ENCODE results near the gene CXCR2. TPM values are rescaled to one million over a fixed set of nuclear protein-coding genes. Genes with fewer than 3 reads are reported as not detected.
A peak's percentile ranks its signal among the peaks of the same experiment; 100 is the strongest.

Gene CXCR2
- polyA plus RNA-seq, 1 donor = 0.12 TPM

GRCh38 chr2:218130377-218130776, 4.5 kb downstream of the CXCR2 start:
- WGBS (ENCODE audit: insufficient coverage, low lambda C conversion rate) = no CpG with 5 or more reads among the region's 2 CpGs
- H3K4me3 ChIP-seq (ENCODE audit: low read length) = no peak overlapping the region
- H3K4me1 ChIP-seq (ENCODE audit: control insufficient read depth, insufficient read depth, low read length) = no peaks in the 10 kb centered on the region
- no peak overlapping the region for H3K27ac ChIP-seq (ENCODE audit: low read length)
- peaks cover 13% of the 10 kb centered on the region for H3K27me3 ChIP-seq (ENCODE audit: control insufficient read depth, insufficient read depth, low read length)
- H3K9me3 ChIP-seq (ENCODE audit: control insufficient read depth, low read depth, low read length) = no peaks in the 10 kb centered on the region
- no peaks in the 10 kb centered on the region for H3K36me3 ChIP-seq (ENCODE audit: control insufficient read depth, insufficient read depth, low read length)
- DNase-seq = no peak

DNA sequence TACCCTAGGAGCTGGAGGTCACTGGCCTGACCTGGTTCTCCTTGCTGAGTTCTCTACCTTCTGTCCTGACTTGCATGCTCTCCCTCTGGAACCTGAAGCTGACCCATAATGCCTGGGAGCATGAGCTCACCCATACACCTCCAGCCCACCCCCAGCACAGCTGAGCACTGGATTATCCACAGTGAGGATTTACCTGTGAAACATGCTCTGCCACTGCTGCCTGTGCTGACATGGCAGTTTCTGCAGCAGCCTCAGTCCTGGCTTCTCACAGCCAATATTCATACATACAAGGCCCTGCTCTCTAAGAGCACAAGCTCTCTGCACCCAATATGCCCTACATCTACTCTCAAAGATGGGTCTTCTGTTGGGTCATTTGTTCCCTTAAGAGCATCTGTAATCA, 5.0 kb downstream of the CXCR2 start:
- H3K36me3 ChIP-seq (ENCODE audit: control insufficient read depth, insufficient read depth, low read length) = no peaks in the 10 kb centered on the region
- H3K27me3 ChIP-seq (ENCODE audit: control insufficient read depth, insufficient read depth, low read length) = peaks cover 13% of the 10 kb centered on the region
- no peak overlapping the region for H3K4me3 ChIP-seq (ENCODE audit: low read length)

DNA sequence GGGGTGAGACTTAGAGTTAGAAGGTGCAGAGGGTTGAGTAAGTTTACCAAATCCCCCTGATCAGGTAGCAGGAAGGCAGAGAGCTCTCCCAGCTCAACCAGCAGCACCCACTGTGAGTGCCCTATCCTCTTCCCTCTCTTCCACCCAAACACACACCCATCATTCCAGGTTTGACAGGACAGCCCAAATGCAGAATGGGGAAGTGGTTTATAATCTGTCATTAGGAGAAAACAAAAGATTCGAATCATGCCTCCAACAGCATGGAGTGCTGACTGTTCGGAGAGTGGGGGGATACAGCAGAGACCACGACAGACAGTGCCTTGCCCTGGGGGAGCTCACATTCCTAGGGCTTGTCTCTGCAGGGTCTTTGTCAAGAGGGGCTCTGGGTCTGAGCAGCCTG, 11.7 kb downstream of the CXCR2 start:
- H3K36me3 ChIP-seq (ENCODE audit: control insufficient read depth, insufficient read depth, low read length) = no peaks in the 10 kb centered on the region
- 93% methylated on average over 2 of the region's 3 CpGs for WGBS (ENCODE audit: insufficient coverage, low lambda C conversion rate)
- H3K4me3 ChIP-seq (ENCODE audit: low read length) = no peak overlapping the region
- H3K9me3 ChIP-seq (ENCODE audit: control insufficient read depth, low read depth, low read length) = no peaks in the 10 kb centered on the region
- no peaks in the 10 kb centered on the region for H3K4me1 ChIP-seq (ENCODE audit: control insufficient read depth, insufficient read depth, low read length)
- no peak overlapping the region for H3K27ac ChIP-seq (ENCODE audit: low read length)
- DNase-seq = no peak
- H3K27me3 ChIP-seq (ENCODE audit: control insufficient read depth, insufficient read depth, low read length) = peaks cover 11% of the 10 kb centered on the region

More for the DNA sequence above, 5.0 kb downstream of the CXCR2 start:
- H3K9me3 ChIP-seq (ENCODE audit: control insufficient read depth, low read depth, low read length) = no peaks in the 10 kb centered on the region
- DNase-seq = no peak
- H3K4me1 ChIP-seq (ENCODE audit: control insufficient read depth, insufficient read depth, low read length) = no peaks in the 10 kb centered on the region
- no peak overlapping the region for H3K27ac ChIP-seq (ENCODE audit: low read length)

DNA sequence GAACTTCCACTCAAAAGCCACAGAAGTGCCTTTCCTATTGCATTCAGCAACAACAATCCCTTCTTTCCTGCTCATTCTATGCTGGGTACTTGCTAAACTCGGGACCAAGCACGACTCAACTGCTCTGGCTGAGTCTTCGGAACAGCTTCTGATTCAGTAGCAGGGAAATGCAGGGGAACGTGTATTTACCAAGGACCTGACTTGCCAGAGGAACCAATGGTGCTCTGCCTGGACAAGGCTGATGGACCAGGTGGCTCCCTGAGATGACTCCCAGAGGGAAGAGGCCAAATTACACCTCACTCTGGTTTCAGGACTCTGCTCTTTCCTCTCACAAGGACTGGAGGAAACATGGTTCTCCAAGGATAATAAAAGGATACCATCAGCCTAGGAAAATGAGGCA, 12.2 kb downstream of the CXCR2 start:
- no peaks in the 10 kb centered on the region for H3K9me3 ChIP-seq (ENCODE audit: control insufficient read depth, low read depth, low read length)
- no peaks in the 10 kb centered on the region for H3K4me1 ChIP-seq (ENCODE audit: control insufficient read depth, insufficient read depth, low read length)
- WGBS (ENCODE audit: insufficient coverage, low lambda C conversion rate) = 68% methylated on average over 3 of the region's 4 CpGs
- H3K27ac ChIP-seq (ENCODE audit: low read length) = no peak overlapping the region
- peaks cover 14% of the 10 kb centered on the region for H3K27me3 ChIP-seq (ENCODE audit: control insufficient read depth, insufficient read depth, low read length)
- no peaks in the 10 kb centered on the region for H3K36me3 ChIP-seq (ENCODE audit: control insufficient read depth, insufficient read depth, low read length)
- H3K4me3 ChIP-seq (ENCODE audit: low read length) = no peak overlapping the region
- DNase-seq = no peak

GRCh38 chr2:218145124-218145523, 19.3 kb downstream of the CXCR2 start:
- Histone ChIP-seq H3K36me3 (ENCODE audit: control insufficient read depth, insufficient read depth, low read length) (no peaks in the 10 kb centered on the region), H3K27me3 (ENCODE audit: control insufficient read depth, insufficient read depth, low read length) (peaks cover 16% of the 10 kb centered on the region), H3K27ac (ENCODE audit: low read length) (no peak overlapping the region), H3K4me1 (ENCODE audit: control insufficient read depth, insufficient read depth, low read length) (no peaks in the 10 kb centered on the region), H3K9me3 (ENCODE audit: control insufficient read depth, low read depth, low read length) (no peaks in the 10 kb centered on the region), H3K4me3 (ENCODE audit: low read length) (no peak overlapping the region)
- no CpG with 5 or more reads among the region's 3 CpGs for WGBS (ENCODE audit: insufficient coverage, low lambda C conversion rate)
- DNase-seq = peak in 1 of 2 donors; percentile 10

GRCh38 chr2:218146056-218146455, 20.2 kb downstream of the CXCR2 start:
- Histone ChIP-seq H3K4me1 (ENCODE audit: control insufficient read depth, insufficient read depth, low read length) (no peaks in the 10 kb centered on the region), H3K9me3 (ENCODE audit: control insufficient read depth, low read depth, low read length) (no peaks in the 10 kb centered on the region), H3K36me3 (ENCODE audit: control insufficient read depth, insufficient read depth, low read length) (no peaks in the 10 kb centered on the region), H3K27ac (ENCODE audit: low read length) (no peak overlapping the region), H3K4me3 (ENCODE audit: low read length) (no peak overlapping the region), H3K27me3 (ENCODE audit: control insufficient read depth, insufficient read depth, low read length) (peaks cover 19% of the 10 kb centered on the region)
- no peak for DNase-seq

- H3K27ac ChIP-seq (ENCODE audit: low read length) = no peak overlapping the region
- 60% methylated on average over 1 of the region's 5 CpGs for WGBS (ENCODE audit: insufficient coverage, low lambda C conversion rate)
- H3K9me3 ChIP-seq (ENCODE audit: control insufficient read depth, low read depth, low read length) = no peaks in the 10 kb centered on the region
- H3K36me3 ChIP-seq (ENCODE audit: control insufficient read depth, insufficient read depth, low read length) = no peaks in the 10 kb centered on the region
- H3K27me3 ChIP-seq (ENCODE audit: control insufficient read depth, insufficient read depth, low read length) = peaks cover 22% of the 10 kb centered on the region
- H3K4me3 ChIP-seq (ENCODE audit: low read length) = no peak overlapping the region
- DNase-seq = no peak
- H3K4me1 ChIP-seq (ENCODE audit: control insufficient read depth, insufficient read depth, low read length) = no peaks in the 10 kb centered on the region
These were observed 23.3 kb downstream of the CXCR2 start for GRCh38 chr2:218149098-218149497.

GRCh38 chr2:218149848-218150440, 24.1 kb downstream of the CXCR2 start:
- H3K4me1 ChIP-seq (ENCODE audit: control insufficient read depth, insufficient read depth, low read length) = no peaks in the 10 kb centered on the region
- WGBS (ENCODE audit: insufficient coverage, low lambda C conversion rate) = 60% methylated on average over 1 of the region's 5 CpGs
- H3K27ac ChIP-seq (ENCODE audit: low read length) = no peak overlapping the region
- no peaks in the 10 kb centered on the region for H3K9me3 ChIP-seq (ENCODE audit: control insufficient read depth, low read depth, low read length)
- H3K27me3 ChIP-seq (ENCODE audit: control insufficient read depth, insufficient read depth, low read length) = peaks cover 22% of the 10 kb centered on the region
- no peak for DNase-seq
- no peak overlapping the region for H3K4me3 ChIP-seq (ENCODE audit: low read length)
- no peaks in the 10 kb centered on the region for H3K36me3 ChIP-seq (ENCODE audit: control insufficient read depth, insufficient read depth, low read length)

GRCh38 chr2:218152172-218152571, 26.3 kb downstream of the CXCR2 start:
- 100% methylated on average over 1 of the region's 8 CpGs for WGBS (ENCODE audit: insufficient coverage, low lambda C conversion rate)
- no peak for DNase-seq
- Histone ChIP-seq H3K36me3 (ENCODE audit: control insufficient read depth, insufficient read depth, low read length) (no peaks in the 10 kb centered on the region), H3K4me1 (ENCODE audit: control insufficient read depth, insufficient read depth, low read length) (no peaks in the 10 kb centered on the region), H3K27ac (ENCODE audit: low read length) (no peak overlapping the region), H3K27me3 (ENCODE audit: control insufficient read depth, insufficient read depth, low read length) (peaks cover 26% of the 10 kb centered on the region), H3K9me3 (ENCODE audit: control insufficient read depth, low read depth, low read length) (no peaks in the 10 kb centered on the region), H3K4me3 (ENCODE audit: low read length) (no peak overlapping the region)

- Histone ChIP-seq H3K27ac (ENCODE audit: low read length) (no peak overlapping the region), H3K36me3 (ENCODE audit: control insufficient read depth, insufficient read depth, low read length) (no peaks in the 10 kb centered on the region), H3K4me1 (ENCODE audit: control insufficient read depth, insufficient read depth, low read length) (no peaks in the 10 kb centered on the region), H3K4me3 (ENCODE audit: low read length) (no peak overlapping the region), H3K9me3 (ENCODE audit: control insufficient read depth, low read depth, low read length) (no peaks in the 10 kb centered on the region), H3K27me3 (ENCODE audit: control insufficient read depth, insufficient read depth, low read length) (peaks cover 26% of the 10 kb centered on the region)
- DNase-seq = no peak
- no CpG with 5 or more reads among the region's 1 CpG for WGBS (ENCODE audit: insufficient coverage, low lambda C conversion rate)
These were observed 26.9 kb downstream of the CXCR2 start for GRCh38 chr2:218152777-218153176.

- Histone ChIP-seq H3K4me1 (ENCODE audit: control insufficient read depth, insufficient read depth, low read length) (no peaks in the 10 kb centered on the region), H3K9me3 (ENCODE audit: control insufficient read depth, low read depth, low read length) (no peaks in the 10 kb centered on the region), H3K4me3 (ENCODE audit: low read length) (no peak overlapping the region), H3K36me3 (ENCODE audit: control insufficient read depth, insufficient read depth, low read length) (no peaks in the 10 kb centered on the region), H3K27ac (ENCODE audit: low read length) (no peak overlapping the region), H3K27me3 (ENCODE audit: control insufficient read depth, insufficient read depth, low read length) (peaks cover 10% of the 10 kb centered on the region)
- no peak for DNase-seq
- 100% methylated on average over 1 of the region's 7 CpGs for WGBS (ENCODE audit: insufficient coverage, low lambda C conversion rate)
These were observed 30.2 kb downstream of the CXCR2 start for GRCh38 chr2:218155953-218156479.

All from large intestine (tissue), 3 donors.